H9 (cell line): ENCODE measurements around the gene GPR180. TPM values are rescaled to one million over a fixed set of nuclear protein-coding genes. Genes with fewer than 3 reads are reported as not detected.

Experiments used
- DNase-seq: peaks from one replicate; pipeline ENCODE4 v3.0.0-alpha.2; 2017
- H2AFZ ChIP-seq: one replicate; pipeline ENCODE4 v1.6.1; 2013; ENCODE audit warnings: mild to moderate bottlenecking, low read length, control low read depth, moderate library complexity
- H2AK5ac ChIP-seq: 2 replicates; pipeline ENCODE4 v1.6.1; 2013; ENCODE audit warnings: low read length, control low read depth, mixed read lengths; ENCODE audit not compliant: insufficient read length
- H2BK120ac ChIP-seq: one replicate; pipeline ENCODE4 v1.6.1; 2013; ENCODE audit warnings: low read depth, mild to moderate bottlenecking, low read length, control low read depth, inconsistent platforms; ENCODE audit not compliant: poor library complexity, severe bottlenecking
- H2BK12ac ChIP-seq: 2 replicates; pipeline ENCODE4 v1.6.1; 2013; ENCODE audit warnings: low read length, control low read depth, mixed read lengths, low read depth; ENCODE audit not compliant: insufficient read length
- H2BK15ac ChIP-seq: 2 replicates; pipeline ENCODE4 v1.6.1; 2013; ENCODE audit warnings: low read depth, low read length, control low read depth
- H2BK20ac ChIP-seq: one replicate; pipeline ENCODE4 v1.6.1; 2013; ENCODE audit warnings: low read depth, mild to moderate bottlenecking, low read length, control low read depth, inconsistent platforms; ENCODE audit not compliant: poor library complexity, severe bottlenecking
- H2BK5ac ChIP-seq: 2 replicates; pipeline ENCODE4 v1.6.1; 2013; ENCODE audit warnings: low read length, control low read depth, mixed read lengths; ENCODE audit not compliant: insufficient read length
- H3K14ac ChIP-seq: 2 replicates; pipeline ENCODE4 v1.6.1; 2013; ENCODE audit warnings: low read length, control low read depth; ENCODE audit not compliant: insufficient read depth
- H3K18ac ChIP-seq: 2 replicates; pipeline ENCODE4 v1.6.1; 2013; ENCODE audit warnings: low read depth, mild to moderate bottlenecking, mixed read lengths, low read length, control low read depth; ENCODE audit not compliant: insufficient read length
- H3K23ac ChIP-seq: 2 replicates; pipeline ENCODE4 v1.6.1; 2013; ENCODE audit warnings: low read length, control low read depth, mixed read lengths, low read depth; ENCODE audit not compliant: insufficient read length
- H3K23me2 ChIP-seq: 2 replicates; pipeline ENCODE4 v1.6.1; 2013; ENCODE audit warnings: low read depth, mild to moderate bottlenecking, mixed read lengths, low read length, control low read depth; ENCODE audit not compliant: insufficient read length, poor library complexity, severe bottlenecking
- H3K27ac ChIP-seq: 2 replicates; pipeline ENCODE4 v1.5.1; 2013; ENCODE audit warnings: low read length, control low read depth, mixed read lengths, low read depth; ENCODE audit not compliant: insufficient read length
- H3K27me3 ChIP-seq: 2 replicates; pipeline ENCODE4 v1.6.1; 2013; ENCODE audit warnings: low read length, control low read depth, inconsistent platforms; ENCODE audit not compliant: insufficient read depth
- H3K4ac ChIP-seq: 2 replicates; pipeline ENCODE4 v1.6.1; 2013; ENCODE audit warnings: low read depth, mild to moderate bottlenecking, control low read depth, inconsistent platforms, low read length, moderate library complexity
- H3K4me1 ChIP-seq: 2 replicates; pipeline ENCODE4 v1.6.1; 2013; ENCODE audit warnings: low read length, control low read depth, inconsistent platforms; ENCODE audit not compliant: insufficient read depth
- H3K4me2 ChIP-seq: 2 replicates; pipeline ENCODE4 v1.6.1; 2013; ENCODE audit warnings: low read length, control low read depth, mixed read lengths; ENCODE audit not compliant: insufficient read length, insufficient read depth
- H3K56ac ChIP-seq: 2 replicates; pipeline ENCODE4 v1.6.1; 2013; ENCODE audit warnings: low read depth, mild to moderate bottlenecking, mixed read lengths, low read length, control low read depth; ENCODE audit not compliant: insufficient read length
- H3K79me1 ChIP-seq: 2 replicates; pipeline ENCODE4 v1.6.1; 2013; ENCODE audit warnings: low read depth, mild to moderate bottlenecking, moderate library complexity, low read length, control low read depth, inconsistent platforms; ENCODE audit not compliant: insufficient read depth, poor library complexity, severe bottlenecking
- H3K79me2 ChIP-seq: 2 replicates; pipeline ENCODE4 v1.6.1; 2013; ENCODE audit warnings: low read length, control low read depth, inconsistent platforms; ENCODE audit not compliant: insufficient read depth
- H3K9ac ChIP-seq: 2 replicates; pipeline ENCODE4 v1.6.1; 2013; ENCODE audit warnings: low read length, control low read depth, mixed read lengths; ENCODE audit not compliant: insufficient read length; ENCODE audit errors: extremely low read depth
- H3K9me3 ChIP-seq: one replicate; pipeline ENCODE4 v1.6.1; 2013; ENCODE audit warnings: low read depth, low read length, inconsistent platforms; ENCODE audit not compliant: control insufficient read depth
- H3T11ph ChIP-seq: one replicate; pipeline ENCODE4 v1.6.1; 2013; ENCODE audit warnings: mild to moderate bottlenecking, low read length, control low read depth, inconsistent platforms
- H4K20me1 ChIP-seq: one replicate; pipeline ENCODE4 v1.6.1; 2013; ENCODE audit not compliant: control insufficient read depth, insufficient read length, insufficient read depth
- H4K5ac ChIP-seq: 2 replicates; pipeline ENCODE4 v1.6.1; 2013; ENCODE audit warnings: low read depth, mild to moderate bottlenecking, mixed read lengths, low read length, control low read depth; ENCODE audit not compliant: insufficient read length
- H4K8ac ChIP-seq: replicated peaks from 2 replicates; pipeline ENCODE4 v1.6.1; 2013; ENCODE audit warnings: low read length, control low read depth, mixed read lengths, low read depth; ENCODE audit not compliant: insufficient read length
- H4K91ac ChIP-seq: 2 replicates; pipeline ENCODE4 v1.6.1; 2013; ENCODE audit warnings: low read depth, mild to moderate bottlenecking, moderate library complexity, mixed read lengths, low read length, control low read depth; ENCODE audit not compliant: insufficient read length
- H3K27ac Mint-ChIP-seq, 3 experiments: 2 replicates in 2 of 3; 3 replicates in 1 of 3; pipeline ENCODE4 v1.8.0; 2020 to 2021; ENCODE audit warnings: mixed read lengths in 3 of 3, mild to moderate bottlenecking in 1 of 3, moderate library complexity in 1 of 3
- H3K27me3 Mint-ChIP-seq: 2 replicates; pipeline ENCODE4 v1.8.0; 2021; ENCODE audit warnings: low read depth, mild to moderate bottlenecking, moderate library complexity, mixed read lengths
- H3K36me3 Mint-ChIP-seq, 3 experiments: 2 replicates in 2 of 3; 3 replicates in 1 of 3; pipeline ENCODE4 v1.8.0; 2020 to 2021; ENCODE audit warnings: low read depth in 3 of 3, mixed read lengths in 3 of 3; ENCODE audit not compliant: insufficient read depth in 1 of 3
- H3K4me1 Mint-ChIP-seq, 2 experiments: 2 replicates each; pipeline ENCODE4 v1.8.0; 2020; ENCODE audit warnings: mixed read lengths in 2 of 2
- H3K4me3 Mint-ChIP-seq, 2 experiments: 2 replicates in 1 of 2; 3 replicates in 1 of 2; pipeline ENCODE4 v1.8.0; 2020 to 2021; ENCODE audit warnings: mild to moderate bottlenecking in 2 of 2, mixed read lengths in 2 of 2, moderate library complexity in 1 of 2
- H3K9me3 Mint-ChIP-seq, 2 experiments: 2 replicates in 1 of 2; 3 replicates in 1 of 2; pipeline ENCODE4 v1.8.0; 2020; ENCODE audit warnings: mild to moderate bottlenecking in 2 of 2, mixed read lengths in 2 of 2, moderate library complexity in 1 of 2
- CTCF ChIP-seq: fragments of 200-600 bp; sonication (generic); conservative IDR thresholded peaks from 3 replicates; pipeline ENCODE4 v1.8.0; 2021; ENCODE audit warnings: antibody characterized with exemption, mild to moderate bottlenecking
- WGBS: extraction: QIAGEN DNeasy Blood & Tissue Kit; methylation state at CpG from one replicate; pipeline ENCODE4 v1.1.7; 2013; ENCODE audit warnings: missing lambda C conversion rate, low lambda C conversion rate, mixed read lengths; ENCODE audit not compliant: insufficient read length; ENCODE audit errors: extremely low coverage; 5-methylcytosine and 5-hydroxymethylcytosine counted together
- total RNA-seq: library from RNA; stranded (reverse); gene quantifications from 2 replicates; pipeline ENCODE4 v1.2.1, GENCODE V29; 2021

Gene GPR180
- total RNA-seq, 1 experiment from 2014 or later = 5.1 TPM

- H3K4me3 Mint-ChIP-seq = no peak overlapping the region
- WGBS = no CpG with 5 or more reads among the region's 2 CpGs
- no peaks in the 10 kb centered on the region for H4K20me1 ChIP-seq
Measured at GRCh38 chr13:94620286-94620896, 18.7 kb downstream of the GPR180 start.

More at GRCh38 chr13:94620286-94620896, 18.7 kb downstream of the GPR180 start:
- H2BK12ac ChIP-seq = no peak overlapping the region
- no peak overlapping the region for H3K56ac ChIP-seq
- no peak for DNase-seq
- no peaks in the 10 kb centered on the region for H3K9me3 Mint-ChIP-seq
- no peak overlapping the region for H2BK20ac ChIP-seq
- H3K14ac ChIP-seq = no peak overlapping the region
- no peak overlapping the region for H3T11ph ChIP-seq
- H3K9me3 ChIP-seq = no peaks in the 10 kb centered on the region
- no peak overlapping the region for H3K27ac Mint-ChIP-seq
- TF ChIP-seq CTCF = peak; percentile 87
- H3K79me2 ChIP-seq = no peaks in the 10 kb centered on the region
- H3K4ac ChIP-seq = no peak overlapping the region
- H3K27me3 ChIP-seq = no peaks in the 10 kb centered on the region; the same call in 1 of the 2 replicates
- H3K18ac ChIP-seq = no peak overlapping the region
- H2BK120ac ChIP-seq = no peak overlapping the region
- H4K5ac ChIP-seq = no peak overlapping the region
- H3K27me3 Mint-ChIP-seq = no peaks in the 10 kb centered on the region
- peaks cover 15 to 38% (median 34%) of the 10 kb centered on the region in 3 experiments; a peak in 6 of 7 replicates for H3K36me3 Mint-ChIP-seq
- H3K4me2 ChIP-seq = no peak overlapping the region
- H3K79me1 ChIP-seq = no peaks in the 10 kb centered on the region
- H2BK15ac ChIP-seq = no peak overlapping the region
- H4K8ac ChIP-seq = no peak overlapping the region
- H2AK5ac ChIP-seq = no peak overlapping the region
- no peak overlapping the region for H4K91ac ChIP-seq
- no peak overlapping the region for H2AFZ ChIP-seq
- H2BK5ac ChIP-seq = no peak overlapping the region
- no peak overlapping the region for H3K9ac ChIP-seq
- no peaks in the 10 kb centered on the region for H3K23me2 ChIP-seq
- H3K4me1 Mint-ChIP-seq = 0 out of 4 replicates have a peak, but pooled peaks cover 0 to 2% of the 10 kb centered on the region in 2 experiments
- H3K4me1 ChIP-seq = no peaks in the 10 kb centered on the region
- H3K27ac ChIP-seq = no peak overlapping the region
- no peak overlapping the region for H3K23ac ChIP-seq
